ENCODE measurements around the gene MIER1.

DNA sequence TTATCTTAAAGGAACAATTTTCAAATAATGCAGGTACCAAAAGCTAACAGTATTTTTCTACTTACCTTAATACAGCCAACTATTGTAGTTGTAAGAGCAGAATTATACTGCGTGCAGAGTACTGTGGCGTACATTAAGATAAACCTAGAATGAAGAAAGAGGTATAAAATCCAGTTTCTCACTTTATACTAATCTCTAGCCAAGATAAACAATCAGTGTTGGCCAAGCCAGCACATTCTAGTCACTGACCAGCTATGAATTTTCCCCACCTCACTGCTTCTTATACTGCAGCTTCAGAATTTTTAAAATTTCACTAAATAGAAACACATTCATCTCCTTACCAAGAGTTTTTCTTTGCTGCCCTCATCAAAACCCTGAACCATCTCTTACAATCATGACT, 95.5 kb downstream of the MIER1 start:
- TF ChIP-seq POLR2AphosphoS5 (IDR thresholded peaks at IDR 0.05; ENCODE audit: borderline replicate concordance, low read depth, low read length) = no peak
- no peak for TF ChIP-seq EZH2 (IDR thresholded peaks at IDR 0.05)
